Nephron (organoid): ENCODE results near the gene WWOX.

ENCODE experiments used
- H3K27ac Mint-ChIP-seq, 3 experiments: 2 replicates each; pipeline ENCODE4 v1.8.0; 2020; ENCODE audit warnings: mixed read lengths in 3 of 3, mild to moderate bottlenecking in 2 of 3, moderate library complexity in 1 of 3
- H3K27me3 Mint-ChIP-seq: 2 replicates; pipeline ENCODE4 v1.8.0; 2021; ENCODE audit warnings: low read depth, mild to moderate bottlenecking, moderate library complexity, mixed read lengths
- H3K36me3 Mint-ChIP-seq: 2 replicates; pipeline ENCODE4 v1.8.0; 2020; ENCODE audit warnings: low read depth, mixed read lengths
- H3K4me1 Mint-ChIP-seq: 2 replicates; pipeline ENCODE4 v1.8.0; 2020; ENCODE audit warnings: mixed read lengths
- H3K4me3 Mint-ChIP-seq, 3 experiments: 2 replicates each; pipeline ENCODE4 v1.8.0; 2020; ENCODE audit warnings: mild to moderate bottlenecking in 3 of 3, mixed read lengths in 3 of 3, moderate library complexity in 2 of 3
- H3K9me3 Mint-ChIP-seq: 2 replicates; pipeline ENCODE4 v1.8.0; 2020; ENCODE audit warnings: mixed read lengths
- CTCF ChIP-seq, 3 experiments: fragments of 200-600 bp; sonication (generic); IDR thresholded peaks; one replicate each; pipeline ENCODE4 v1.5.0; 2021; ENCODE audit warnings: antibody characterized with exemption in 3 of 3; ENCODE audit not compliant: unreplicated experiment in 3 of 3

WWOX gene

GRCh38 chr16:79026117-79026516 lies 926.7 kb downstream of the WWOX start:
- H3K36me3 Mint-ChIP-seq = no peaks in the 10 kb centered on the region
- H3K4me3 Mint-ChIP-seq = no peak overlapping the region
- H3K27ac Mint-ChIP-seq = no peak overlapping the region
- no peak for TF ChIP-seq CTCF (IDR thresholded peaks at IDR 0.05; ENCODE audit: unreplicated experiment in 3 of 3)
- no peaks in the 10 kb centered on the region for H3K4me1 Mint-ChIP-seq
- no peaks in the 10 kb centered on the region for H3K9me3 Mint-ChIP-seq
- peaks cover 4% of the 10 kb centered on the region for H3K27me3 Mint-ChIP-seq

GRCh38 chr16:79036541-79036940 lies 937.1 kb downstream of the WWOX start:
- peaks cover 4% of the 10 kb centered on the region for H3K9me3 Mint-ChIP-seq
- no peak overlapping the region for H3K27ac Mint-ChIP-seq
- H3K4me1 Mint-ChIP-seq = peaks cover 4% of the 10 kb centered on the region
- no peak overlapping the region for H3K4me3 Mint-ChIP-seq
- H3K27me3 Mint-ChIP-seq = peaks cover 11% of the 10 kb centered on the region
- H3K36me3 Mint-ChIP-seq = peaks cover 3% of the 10 kb centered on the region
- TF ChIP-seq CTCF (IDR thresholded peaks at IDR 0.05; ENCODE audit: unreplicated experiment in 3 of 3) = no peak

GRCh38 chr16:79037521-79038373 lies 938.3 kb downstream of the WWOX start:
- H3K27ac Mint-ChIP-seq = no peak overlapping the region
- H3K36me3 Mint-ChIP-seq = peaks cover 3% of the 10 kb centered on the region
- TF ChIP-seq CTCF (IDR thresholded peaks at IDR 0.05; ENCODE audit: unreplicated experiment in 3 of 3) = no peak
- peaks cover 4% of the 10 kb centered on the region for H3K4me1 Mint-ChIP-seq
- peaks cover 11% of the 10 kb centered on the region for H3K27me3 Mint-ChIP-seq
- no peak overlapping the region for H3K4me3 Mint-ChIP-seq
- H3K9me3 Mint-ChIP-seq = peaks cover 4% of the 10 kb centered on the region

- Mint-ChIP-seq H3K4me1 (peaks cover 4% of the 10 kb centered on the region), H3K9me3 (no peaks in the 10 kb centered on the region), H3K27me3 (peaks cover 11% of the 10 kb centered on the region), H3K27ac (no peak overlapping the region), H3K36me3 (no peaks in the 10 kb centered on the region), H3K4me3 (no peak overlapping the region)
- TF ChIP-seq CTCF (IDR thresholded peaks at IDR 0.05; ENCODE audit: unreplicated experiment in 3 of 3) = no peak
These were observed 941.8 kb downstream of the WWOX start for GRCh38 chr16:79041206-79041605.

GRCh38 chr16:79042141-79042540 lies 942.7 kb downstream of the WWOX start:
- Mint-ChIP-seq H3K9me3 (no peaks in the 10 kb centered on the region), H3K27ac (no peak overlapping the region), H3K27me3 (peaks cover 11% of the 10 kb centered on the region), H3K4me1 (peaks cover 4% of the 10 kb centered on the region), H3K36me3 (no peaks in the 10 kb centered on the region), H3K4me3 (no peak overlapping the region)
- TF ChIP-seq CTCF (IDR thresholded peaks at IDR 0.05; ENCODE audit: unreplicated experiment in 3 of 3) = no peak

GRCh38 chr16:79042886-79043285 lies 943.4 kb downstream of the WWOX start:
- Mint-ChIP-seq H3K27ac (no peak overlapping the region), H3K27me3 (peaks cover 11% of the 10 kb centered on the region), H3K36me3 (no peaks in the 10 kb centered on the region), H3K4me1 (peaks cover 4% of the 10 kb centered on the region), H3K4me3 (no peak overlapping the region), H3K9me3 (no peaks in the 10 kb centered on the region)
- TF ChIP-seq CTCF (IDR thresholded peaks at IDR 0.05; ENCODE audit: unreplicated experiment in 3 of 3) = no peak
